Thyroid gland (tissue), 4 donors: ENCODE measurements around the gene CD1C. TPM values are rescaled to one million over a fixed set of nuclear protein-coding genes. Genes with fewer than 3 reads are reported as not detected.

Source experiments
- DNase-seq, 2 donors: peaks; one replicate each; pipeline ENCODE4 v3.0.0-alpha.2; 2019
- H3K27ac ChIP-seq, 3 donors: fragments of 200-600 bp; sonication (generic); 1 replicate in 2 of 3; 2 replicates in 1 of 3; pipeline ENCODE4 v1.5.1; 2016 to 2019; ENCODE audit warnings: mild to moderate bottlenecking in 1 of 3, moderate library complexity in 1 of 3
- H3K27me3 ChIP-seq: fragments of 200-600 bp; sonication (generic); one replicate; pipeline ENCODE4 v1.5.1; 2019
- H3K36me3 ChIP-seq, 2 donors: fragments of 200-600 bp; sonication (generic); one replicate each; pipeline ENCODE4 v1.5.1; 2016 to 2019
- H3K4me1 ChIP-seq, 2 donors: fragments of 200-600 bp; sonication (generic); one replicate each; pipeline ENCODE4 v1.5.1; 2017 to 2019
- H3K4me3 ChIP-seq, 3 donors: fragments of 200-600 bp; sonication (generic); replicated peaks in 1 of 3; 1 replicate in 2 of 3; 2 replicates in 1 of 3; pipeline ENCODE4 v1.5.1; 2016; ENCODE audit warnings: mild to moderate bottlenecking in 1 of 3
- H3K9me3 ChIP-seq: fragments of 200-600 bp; sonication (generic); one replicate; pipeline ENCODE4 v1.5.1; 2017
- CTCF ChIP-seq, 6 experiments: fragments of 200-600 bp in 3 of 6; fragments of 450-650 bp in 3 of 6; sonication (generic) in 3 of 6; IDR thresholded peaks; one replicate each; pipeline ENCODE4 v1.5.1; 2016 to 2019; ENCODE audit warnings: antibody characterized with exemption in 6 of 6, mild to moderate bottlenecking in 2 of 6, inconsistent platforms in 1 of 6, moderate library complexity in 1 of 6
- POLR2A ChIP-seq, 2 donors: fragments of 450-650 bp; IDR thresholded peaks; one replicate each; pipeline ENCODE4 v1.6.1; 2017; ENCODE audit warnings: antibody characterized with exemption in 2 of 2, mild to moderate bottlenecking in 2 of 2, moderate library complexity in 1 of 2
- WGBS, 2 donors: methylation state at CpG; one replicate each; pipeline ENCODE4 v1.1.5; 2017; 5-methylcytosine and 5-hydroxymethylcytosine counted together
- intact Hi-C: fragments of 100-400 bp; cut with DNase I; formaldehyde crosslinking; loops from one replicate; pipeline ENCODE4 v1.15.1; 2023
- total RNA-seq, 4 donors: library from RNA; depleted of rRNA; stranded (reverse); fragments of >200 nt; gene quantifications; one replicate each; pipeline ENCODE4 v1.2.3, GENCODE V29; 2016

The CD1C gene
- total RNA-seq, 4 donors from 2014 or later: not detected

DNA sequence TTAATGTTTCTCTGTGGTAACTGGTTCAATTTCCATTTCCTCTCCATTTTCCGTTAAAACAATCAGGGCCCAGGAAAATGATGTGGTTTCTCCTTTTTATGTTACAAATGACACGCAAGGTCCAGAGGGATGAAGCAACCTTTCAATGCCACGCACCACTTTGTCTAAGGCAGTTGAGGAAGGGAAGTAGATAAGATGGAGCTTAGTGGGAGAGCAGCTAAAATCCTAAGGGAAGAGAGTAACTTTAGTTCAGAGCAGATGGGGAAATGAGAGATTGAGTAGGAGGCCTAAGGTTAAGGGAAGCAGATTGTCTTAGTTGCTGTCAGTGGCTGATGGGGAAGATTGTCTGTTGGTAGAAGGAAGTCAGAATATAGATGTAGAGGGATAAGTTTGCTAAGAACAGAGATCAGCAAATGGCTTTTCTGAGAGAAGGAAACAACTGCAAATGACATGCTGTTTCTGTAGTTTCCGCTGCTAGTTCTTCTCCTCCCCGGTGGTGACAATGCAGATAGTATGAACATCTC is 660 bp downstream of the CD1C start:
- DNase-seq: no peak
- H3K36me3 ChIP-seq: no peaks in the 10 kb centered on the region
- intact Hi-C loops: no loop called here
- 84 to 90% methylated on average over 5 of the region's 5 CpGs for WGBS, 2 donors
- no peak overlapping the region for H3K4me3 ChIP-seq
- no peak for TF ChIP-seq POLR2A (IDR thresholded peaks at IDR 0.05)
- TF ChIP-seq CTCF (IDR thresholded peaks at IDR 0.05): no peak
- no peaks in the 10 kb centered on the region for H3K27me3 ChIP-seq
- H3K9me3 ChIP-seq: no peaks in the 10 kb centered on the region
- H3K4me1 ChIP-seq: no peaks in the 10 kb centered on the region
- no peak overlapping the region for H3K27ac ChIP-seq

- no peak for DNase-seq
- Histone ChIP-seq H3K27me3 (no peaks in the 10 kb centered on the region), H3K27ac (no peak overlapping the region), H3K4me1 (no peaks in the 10 kb centered on the region), H3K36me3 (no peaks in the 10 kb centered on the region), H3K4me3 (no peak overlapping the region), H3K9me3 (peaks cover 3% of the 10 kb centered on the region)
- WGBS, 2 donors: 84 to 92% methylated on average over 2 of the region's 2 CpGs
- TF ChIP-seq CTCF (IDR thresholded peaks at IDR 0.05) (no peak), POLR2A (IDR thresholded peaks at IDR 0.05) (no peak)
- intact Hi-C loops: no loop called here
These were observed 6.1 kb downstream of the CD1C start for GRCh38 chr1:158295791-158296190.

DNA sequence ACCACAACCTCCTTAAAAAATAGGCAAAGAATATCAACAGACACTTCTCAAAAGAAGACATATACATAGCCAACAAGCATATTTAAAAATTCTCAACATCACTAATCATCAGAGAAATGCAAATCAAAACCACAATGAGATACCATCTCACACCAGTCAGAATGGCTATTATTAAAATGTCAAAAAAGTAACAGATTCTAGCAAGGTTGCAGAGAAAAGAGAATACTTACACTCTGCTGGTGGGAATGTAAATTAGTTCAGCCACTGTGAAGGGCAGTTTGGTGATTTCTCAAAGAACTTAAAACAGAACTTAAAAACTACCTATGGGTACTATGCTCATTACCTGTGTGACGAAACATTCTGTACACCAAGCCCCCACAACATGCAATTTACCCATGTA is 20.9 kb downstream of the CD1C start:
- Histone ChIP-seq H3K4me3 (no peak overlapping the region), H3K27me3 (no peaks in the 10 kb centered on the region), H3K4me1 (no peaks in the 10 kb centered on the region), H3K9me3 (no peaks in the 10 kb centered on the region), H3K27ac (no peak overlapping the region), H3K36me3 (no peaks in the 10 kb centered on the region)
- WGBS, 2 donors: 82 to 88% methylated on average over 1 of the region's 1 CpG
- no peak for DNase-seq
- TF ChIP-seq CTCF (IDR thresholded peaks at IDR 0.05): no peak
- intact Hi-C loops: no loop called here

DNA sequence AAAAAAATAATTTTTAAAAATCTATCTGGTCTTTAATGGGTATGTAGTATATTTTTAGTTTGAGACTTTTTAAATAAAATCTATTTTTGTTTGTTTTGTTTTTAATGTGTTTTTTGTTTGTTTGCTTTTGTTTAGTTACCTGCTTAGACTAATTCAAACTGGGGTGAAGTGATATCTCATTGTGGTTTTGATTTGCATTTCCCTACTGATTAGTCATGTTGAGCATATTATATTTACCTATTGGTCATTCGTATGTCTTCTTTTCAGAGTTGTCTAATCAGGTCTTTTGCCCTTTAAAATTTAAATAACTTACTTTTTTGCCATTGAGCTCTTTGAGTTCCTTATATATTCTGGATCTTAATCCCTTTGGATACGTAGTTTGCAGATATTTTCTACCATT is 21.3 kb downstream of the CD1C start:
- Histone ChIP-seq H3K9me3 (no peaks in the 10 kb centered on the region), H3K36me3 (no peaks in the 10 kb centered on the region), H3K4me1 (no peaks in the 10 kb centered on the region), H3K4me3 (no peak overlapping the region), H3K27ac (no peak overlapping the region), H3K27me3 (no peaks in the 10 kb centered on the region)
- 75 to 78% methylated on average over 2 of the region's 2 CpGs for WGBS, 2 donors
- intact Hi-C loops: no loop called here
- TF ChIP-seq CTCF (IDR thresholded peaks at IDR 0.05) (no peak), POLR2A (IDR thresholded peaks at IDR 0.05) (no peak)
- no peak for DNase-seq

DNA sequence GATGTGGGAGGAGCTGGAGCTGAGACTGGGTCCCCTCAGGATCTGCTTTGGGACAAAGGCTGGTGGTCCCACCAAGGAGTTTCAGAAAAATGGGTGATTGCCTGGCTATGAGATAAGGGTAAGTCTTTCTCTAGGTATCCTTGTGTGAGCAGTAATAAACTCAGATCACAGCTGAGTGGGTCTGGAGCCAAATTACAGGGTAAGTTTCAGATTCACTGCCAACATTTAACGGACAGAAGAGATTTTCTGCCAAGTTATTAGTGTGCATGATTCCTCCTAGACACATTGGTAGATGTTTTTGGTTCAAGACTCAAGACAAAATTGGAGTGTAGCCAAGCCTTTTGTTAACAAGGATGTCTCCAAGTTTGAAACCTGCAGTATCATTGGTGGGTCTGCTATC is 34.1 kb downstream of the CD1C start:
- Histone ChIP-seq H3K27me3 (no peaks in the 10 kb centered on the region), H3K9me3 (no peaks in the 10 kb centered on the region), H3K4me3 (no peak overlapping the region), H3K27ac (no peak overlapping the region), H3K4me1 (no peaks in the 10 kb centered on the region), H3K36me3 (no peaks in the 10 kb centered on the region)
- DNase-seq: no peak
- WGBS, 2 donors: 29 to 79% methylated on average over 1 of the region's 1 CpG
- intact Hi-C loops: no loop called here
- TF ChIP-seq CTCF (IDR thresholded peaks at IDR 0.05) (no peak), POLR2A (IDR thresholded peaks at IDR 0.05) (no peak)
